Panc1 (cell line): Measurements from ENCODE around the gene DHX34. TPM values are rescaled to one million over a fixed set of nuclear protein-coding genes. Genes with fewer than 3 reads are reported as not detected.
A peak's percentile ranks its signal among the peaks of the same experiment; 100 is the strongest.
"Not testable (repeated sequence)": the region's sequence is repeated elsewhere in the genome, so short reads cannot be mapped to it uniquely, and the experiment has no call there.

Source experiments
- ATAC-seq: fragments of 200-7000 bp; cut with Tn5 transposase; 2 replicates; pipeline ENCODE4 v1.9.1; 2020; ENCODE audit warnings: mild to moderate bottlenecking, moderate library complexity
- BruUV-seq: library from RNA; stranded (reverse); fragments of 400-500 nt; replicated peaks from 2 replicates; lab custom pipeline; 2021; lab: Mats Ljungman, UMichigan
- CTCF ChIA-PET: fragments of 300-600 bp; sonication (Branson Sonifier 250); formaldehyde crosslinking; loops from one replicate; lab custom pipeline; 2022; ENCODE audit warnings: antibody characterized with exemption; lab: Charles Lee
- POLR2A ChIA-PET: fragments of 300-600 bp; sonication (Branson Sonifier 250); formaldehyde crosslinking; loops from one replicate; lab custom pipeline; 2022; ENCODE audit warnings: antibody characterized with exemption; lab: Charles Lee
- DNase-seq: peaks from one replicate; pipeline ENCODE4 v3.0.0-alpha.2; 2010; ENCODE audit warnings: low read depth, low spot score
- H3K27ac ChIP-seq: 2 replicates; pipeline ENCODE4 v1.5.1; 2011; ENCODE audit warnings: mild to moderate bottlenecking, low read length, inconsistent platforms
- H3K27me3 ChIP-seq: fragments of 200-500 bp; sonication (Bioruptor generic); 2 replicates; pipeline ENCODE4 v1.6.0; 2014; ENCODE audit warnings: low read length, inconsistent platforms; ENCODE audit not compliant: control insufficient read depth, insufficient read depth
- H3K36me3 ChIP-seq: fragments of 200-500 bp; sonication (Bioruptor generic); 2 replicates; pipeline ENCODE4 v1.5.1; 2014; ENCODE audit warnings: inconsistent platforms, mild to moderate bottlenecking, low read length, moderate library complexity; ENCODE audit not compliant: control insufficient read depth, insufficient read depth
- H3K4me1 ChIP-seq: 2 replicates; pipeline ENCODE4 v1.5.1; 2011; ENCODE audit warnings: inconsistent platforms, mild to moderate bottlenecking, low read length, moderate library complexity; ENCODE audit not compliant: control insufficient read depth, insufficient read depth
- H3K4me3 ChIP-seq, 2 experiments: 2 replicates each; pipeline ENCODE4 v1.5.1; 2011 to 2012; ENCODE audit warnings: low read depth in 2 of 2, low read length in 2 of 2, mild to moderate bottlenecking in 2 of 2, inconsistent platforms in 1 of 2, moderate library complexity in 1 of 2
- H3K9me3 ChIP-seq: fragments of 200-500 bp; sonication (Bioruptor generic); 2 replicates; pipeline ENCODE4 v1.5.1; 2014; ENCODE audit warnings: low read depth, mild to moderate bottlenecking, inconsistent platforms, low read length, moderate library complexity; ENCODE audit not compliant: control insufficient read depth, insufficient read depth
- POLR2AphosphoS5 ChIP-seq: IDR thresholded peaks from 2 replicates; pipeline ENCODE4 v1.6.1; 2012; ENCODE audit warnings: mild to moderate bottlenecking, low read depth, low read length, moderate library complexity
- SIN3A ChIP-seq: IDR thresholded peaks from 2 replicates; pipeline ENCODE4 v1.6.1; 2012; ENCODE audit warnings: low read depth, mild to moderate bottlenecking, low read length, moderate library complexity, borderline replicate concordance; ENCODE audit not compliant: insufficient read depth
- TCF7L2 ChIP-seq: IDR thresholded peaks from 2 replicates; pipeline ENCODE4 v1.6.1; 2011; ENCODE audit warnings: mild to moderate bottlenecking, low read depth, low read length, inconsistent platforms
- in situ Hi-C: cut with HindIII; loops from 2 replicates; pipeline ENCODE4 v1.10.0; 2016; ENCODE audit warnings: low sequenced_read_pairs, low pct_unique_long_range_greater_than_20kb
- intact Hi-C: fragments of 100-400 bp; cut with micrococcal nuclease; formaldehyde crosslinking; loops from one replicate; pipeline ENCODE4 v1.10.0; 2022; ENCODE audit not compliant: unreplicated experiment
- total RNA-seq: library from RNA; stranded (reverse); gene quantifications from one replicate; pipeline ENCODE4 v1.2.1, GENCODE V29; 2021; ENCODE audit not compliant: unreplicated experiment
- TF ChIP-seq, protein P1 (sequence below), 2 experiments: IDR thresholded peaks; 2 replicates each; pipeline ENCODE4 v1.6.1; 2011 to 2012; ENCODE audit warnings: low read depth in 2 of 2, control low read depth in 1 of 2, low read length in 1 of 2, mild to moderate bottlenecking in 1 of 2, moderate library complexity in 1 of 2; ENCODE audit not compliant: insufficient read depth in 1 of 2
- TF ChIP-seq, protein P2 (sequence below): fragments of 450-650 bp; IDR thresholded peaks from 2 replicates; pipeline ENCODE4 v1.5.1; 2017; ENCODE audit warnings: mild to moderate bottlenecking

Gene DHX34
- total RNA-seq, 1 experiment from 2014 or later = 29.2 TPM

DNA sequence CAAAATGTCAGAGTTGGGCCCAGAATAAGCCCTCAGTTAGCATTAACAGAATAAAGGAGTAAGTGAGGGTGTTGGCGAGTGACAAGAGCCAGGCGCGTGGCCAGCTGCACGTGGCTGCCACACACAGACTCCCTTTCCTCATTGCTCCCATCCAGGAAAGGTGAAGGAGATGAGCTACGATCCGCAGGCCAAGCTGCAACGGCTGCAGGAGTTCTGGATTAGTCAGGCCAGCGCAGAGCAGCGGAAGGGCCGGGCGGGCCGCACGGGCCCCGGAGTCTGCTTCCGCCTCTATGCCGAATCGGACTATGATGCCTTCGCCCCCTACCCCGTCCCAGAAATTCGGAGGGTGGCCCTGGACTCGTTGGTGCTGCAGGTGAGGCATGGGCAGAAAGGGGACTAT, 13.2 kb downstream of the DHX34 start:
- POLR2A ChIA-PET = no interaction called here
- TF ChIP-seq SIN3A = no peak
- no peak for TF ChIP-seq TCF7L2
- TF ChIP-seq, protein P1, sequence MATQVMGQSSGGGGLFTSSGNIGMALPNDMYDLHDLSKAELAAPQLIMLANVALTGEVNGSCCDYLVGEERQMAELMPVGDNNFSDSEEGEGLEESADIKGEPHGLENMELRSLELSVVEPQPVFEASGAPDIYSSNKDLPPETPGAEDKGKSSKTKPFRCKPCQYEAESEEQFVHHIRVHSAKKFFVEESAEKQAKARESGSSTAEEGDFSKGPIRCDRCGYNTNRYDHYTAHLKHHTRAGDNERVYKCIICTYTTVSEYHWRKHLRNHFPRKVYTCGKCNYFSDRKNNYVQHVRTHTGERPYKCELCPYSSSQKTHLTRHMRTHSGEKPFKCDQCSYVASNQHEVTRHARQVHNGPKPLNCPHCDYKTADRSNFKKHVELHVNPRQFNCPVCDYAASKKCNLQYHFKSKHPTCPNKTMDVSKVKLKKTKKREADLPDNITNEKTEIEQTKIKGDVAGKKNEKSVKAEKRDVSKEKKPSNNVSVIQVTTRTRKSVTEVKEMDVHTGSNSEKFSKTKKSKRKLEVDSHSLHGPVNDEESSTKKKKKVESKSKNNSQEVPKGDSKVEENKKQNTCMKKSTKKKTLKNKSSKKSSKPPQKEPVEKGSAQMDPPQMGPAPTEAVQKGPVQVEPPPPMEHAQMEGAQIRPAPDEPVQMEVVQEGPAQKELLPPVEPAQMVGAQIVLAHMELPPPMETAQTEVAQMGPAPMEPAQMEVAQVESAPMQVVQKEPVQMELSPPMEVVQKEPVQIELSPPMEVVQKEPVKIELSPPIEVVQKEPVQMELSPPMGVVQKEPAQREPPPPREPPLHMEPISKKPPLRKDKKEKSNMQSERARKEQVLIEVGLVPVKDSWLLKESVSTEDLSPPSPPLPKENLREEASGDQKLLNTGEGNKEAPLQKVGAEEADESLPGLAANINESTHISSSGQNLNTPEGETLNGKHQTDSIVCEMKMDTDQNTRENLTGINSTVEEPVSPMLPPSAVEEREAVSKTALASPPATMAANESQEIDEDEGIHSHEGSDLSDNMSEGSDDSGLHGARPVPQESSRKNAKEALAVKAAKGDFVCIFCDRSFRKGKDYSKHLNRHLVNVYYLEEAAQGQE (IDR thresholded peaks at IDR 0.05; ENCODE audit: insufficient read depth in 1 of 2, low read depth in 2 of 2, low read length in 1 of 2) = no peak
- TF ChIP-seq, protein P2, sequence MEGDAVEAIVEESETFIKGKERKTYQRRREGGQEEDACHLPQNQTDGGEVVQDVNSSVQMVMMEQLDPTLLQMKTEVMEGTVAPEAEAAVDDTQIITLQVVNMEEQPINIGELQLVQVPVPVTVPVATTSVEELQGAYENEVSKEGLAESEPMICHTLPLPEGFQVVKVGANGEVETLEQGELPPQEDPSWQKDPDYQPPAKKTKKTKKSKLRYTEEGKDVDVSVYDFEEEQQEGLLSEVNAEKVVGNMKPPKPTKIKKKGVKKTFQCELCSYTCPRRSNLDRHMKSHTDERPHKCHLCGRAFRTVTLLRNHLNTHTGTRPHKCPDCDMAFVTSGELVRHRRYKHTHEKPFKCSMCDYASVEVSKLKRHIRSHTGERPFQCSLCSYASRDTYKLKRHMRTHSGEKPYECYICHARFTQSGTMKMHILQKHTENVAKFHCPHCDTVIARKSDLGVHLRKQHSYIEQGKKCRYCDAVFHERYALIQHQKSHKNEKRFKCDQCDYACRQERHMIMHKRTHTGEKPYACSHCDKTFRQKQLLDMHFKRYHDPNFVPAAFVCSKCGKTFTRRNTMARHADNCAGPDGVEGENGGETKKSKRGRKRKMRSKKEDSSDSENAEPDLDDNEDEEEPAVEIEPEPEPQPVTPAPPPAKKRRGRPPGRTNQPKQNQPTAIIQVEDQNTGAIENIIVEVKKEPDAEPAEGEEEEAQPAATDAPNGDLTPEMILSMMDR = no peak
- no peak for TF ChIP-seq POLR2AphosphoS5
- intact Hi-C loops (no loop called here), in situ Hi-C loops (no loop called here)
- H3K9me3 ChIP-seq = no peaks in the 10 kb centered on the region
- H3K27ac ChIP-seq = no peak overlapping the region
- BruUV-seq = no TSS peak
- DNase-seq (no peak), ATAC-seq (no peak)
- H3K4me1 ChIP-seq = no peaks in the 10 kb centered on the region
- CTCF ChIA-PET = no interaction called here
- no peaks in the 10 kb centered on the region for H3K27me3 ChIP-seq
- peaks cover 7% of the 10 kb centered on the region for H3K36me3 ChIP-seq
- no peak overlapping the region for H3K4me3 ChIP-seq

DNA sequence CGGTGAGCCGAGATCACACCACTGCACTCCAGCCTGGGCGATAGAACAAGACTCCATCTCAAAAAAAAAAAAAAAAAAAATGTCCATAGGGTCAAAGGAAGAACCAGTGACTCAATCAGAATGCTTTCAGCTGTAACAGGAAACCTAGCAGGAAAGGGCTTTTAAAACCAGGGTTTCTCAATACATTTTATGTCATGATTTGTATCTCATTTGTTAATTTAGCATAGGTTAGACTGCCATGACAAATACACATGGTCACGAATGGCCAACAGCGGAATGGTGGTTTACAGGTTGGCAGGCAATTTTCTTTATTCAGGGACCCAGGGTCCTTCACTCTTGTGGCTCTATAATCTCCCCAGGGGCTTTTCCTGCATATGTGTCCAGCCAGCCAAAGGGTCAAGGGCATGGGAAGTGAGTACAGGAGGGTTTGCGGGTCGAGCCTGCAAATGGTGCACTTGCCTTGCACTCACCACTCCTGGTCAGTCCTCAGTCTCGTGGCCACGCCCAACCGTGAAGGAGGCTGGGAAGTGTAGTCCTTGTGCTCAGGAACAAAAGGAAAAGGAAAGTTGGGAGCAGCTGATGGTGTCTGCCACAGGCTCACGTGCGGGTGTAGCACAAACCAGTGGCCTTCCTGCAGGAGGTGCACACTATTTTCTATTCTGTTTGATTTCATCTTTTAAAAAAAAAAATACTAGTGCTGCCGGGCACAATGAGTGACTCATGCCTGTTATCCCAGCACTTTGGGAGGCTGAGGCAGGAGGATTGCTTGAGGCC, 14.8 kb downstream of the DHX34 start:
- no peak for TF ChIP-seq TCF7L2
- no peak for TF ChIP-seq SIN3A
- TF ChIP-seq, protein P1 (IDR thresholded peaks at IDR 0.05; ENCODE audit: insufficient read depth in 1 of 2, low read depth in 2 of 2, low read length in 1 of 2) = no peak
- no peak for TF ChIP-seq POLR2AphosphoS5
- Histone ChIP-seq H3K9me3 (no peaks in the 10 kb centered on the region), H3K27ac (no peak overlapping the region), H3K4me3 (no peak overlapping the region), H3K36me3 (peaks cover 7% of the 10 kb centered on the region), H3K4me1 (no peaks in the 10 kb centered on the region), H3K27me3 (no peaks in the 10 kb centered on the region)
- no peak for DNase-seq
- BruUV-seq = TSS peak; percentile 74
- in situ Hi-C loops (no loop called here), intact Hi-C loops (no loop called here)
- peak; percentile 72; the same call in 1 of the 2 replicates for ATAC-seq
- CTCF ChIA-PET = no interaction called here
- POLR2A ChIA-PET = no interaction called here

DNA sequence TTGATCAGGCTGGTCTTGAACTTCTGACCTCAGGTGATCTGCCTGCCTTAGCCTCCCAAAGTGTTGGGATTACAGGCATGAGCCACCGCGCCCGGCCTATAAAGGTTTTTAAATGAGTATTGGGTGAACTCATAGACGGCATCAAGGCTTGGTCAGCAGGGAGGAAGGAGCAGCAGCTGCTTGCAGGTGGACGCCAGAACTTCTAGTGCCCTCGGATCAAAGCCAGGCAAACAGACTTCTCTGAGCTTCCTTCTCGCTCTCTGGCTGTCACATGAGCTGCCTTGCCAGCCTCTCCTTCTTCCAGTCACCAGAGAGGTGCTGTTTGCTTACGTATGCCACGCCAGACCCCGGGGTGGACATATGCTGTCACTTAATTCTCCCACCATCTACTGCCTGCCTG, 16.3 kb downstream of the DHX34 start:
- H3K36me3 ChIP-seq, DNase-seq, H3K27me3 ChIP-seq, CTCF ChIA-PET, BruUV-seq, H3K27ac ChIP-seq, H3K4me3 ChIP-seq, ATAC-seq, intact Hi-C loops, H3K9me3 ChIP-seq, in situ Hi-C loops, H3K4me1 ChIP-seq: not testable (repeated sequence)
- POLR2A ChIA-PET = interaction anchor here (0.6 kb wide), 1 partner anchor 17 kb away, joined by 7 read pairs; the partner anchor contains the start of gene DHX34
